Daoy (cell line): ENCODE data around the gene KIAA2012. TPM values are rescaled to one million over a fixed set of nuclear protein-coding genes. Genes with fewer than 3 reads are reported as not detected.

Experiments used
- DNase-seq: peaks from one replicate; pipeline ENCODE4 v3.0.0-alpha.2; 2015; ENCODE audit warnings: low read depth
- total RNA-seq: library from RNA; depleted of rRNA; stranded (reverse); fragments of >200 nt; shearing (Covaris generic); gene quantifications from 2 replicates; pipeline ENCODE4 v1.2.3, GENCODE V29; 2014

Gene KIAA2012
- total RNA-seq, 1 experiment from 2014 or later = not detected

- DNase-seq = peak; percentile 19
Observed at GRCh38 chr2:202084265-202084664, 11.2 kb downstream of the KIAA2012 start.

DNA sequence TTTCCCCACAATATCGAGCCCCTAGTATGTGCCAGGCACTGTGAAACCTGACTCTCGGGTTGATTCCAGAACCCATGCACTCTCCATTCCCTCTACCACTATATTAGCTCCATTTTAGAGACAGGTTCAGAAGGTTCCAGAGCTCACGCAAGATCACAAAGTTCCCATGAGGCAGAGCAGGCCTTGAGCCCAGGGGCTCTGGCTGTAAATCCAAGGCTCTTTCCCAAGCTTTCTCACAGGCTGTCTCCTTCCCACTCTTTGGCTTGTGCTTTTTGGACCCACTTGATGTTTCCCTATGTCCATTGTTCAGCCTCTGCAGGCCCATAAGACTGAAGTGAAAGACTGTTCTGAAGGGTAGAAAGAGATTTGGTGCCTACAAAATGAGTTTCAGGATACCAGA is 15.7 kb downstream of the KIAA2012 start:
- no peak for DNase-seq

GRCh38 chr2:202090530-202090929 is 17.5 kb downstream of the KIAA2012 start:
- DNase-seq = no peak

GRCh38 chr2:202091476-202091875 is 18.4 kb downstream of the KIAA2012 start:
- no peak for DNase-seq

- DNase-seq = peak; percentile 35
Observed at GRCh38 chr2:202094426-202094986, 21.5 kb downstream of the KIAA2012 start.

DNA sequence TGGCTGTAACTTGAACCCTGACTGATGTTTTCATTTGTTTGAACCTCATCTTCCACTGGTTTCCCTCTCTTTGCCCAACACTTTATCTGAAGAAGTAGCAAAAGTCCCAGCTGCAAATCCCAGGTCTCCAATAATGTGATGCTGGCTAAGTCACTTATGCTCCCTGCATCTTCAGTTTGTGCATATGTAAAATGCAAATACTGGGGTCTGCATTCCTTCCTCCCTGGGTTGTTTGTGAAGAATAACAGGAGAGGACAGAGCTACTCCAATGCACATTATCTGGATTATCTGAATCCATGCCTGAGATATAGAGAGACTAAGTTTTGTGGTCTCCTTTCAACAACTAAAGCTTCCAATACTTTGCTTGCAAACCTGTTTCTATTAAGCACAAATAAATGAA is 22.2 kb downstream of the KIAA2012 start:
- DNase-seq = no peak

GRCh38 chr2:202096736-202097135 is 23.7 kb downstream of the KIAA2012 start:
- no peak for DNase-seq

DNA sequence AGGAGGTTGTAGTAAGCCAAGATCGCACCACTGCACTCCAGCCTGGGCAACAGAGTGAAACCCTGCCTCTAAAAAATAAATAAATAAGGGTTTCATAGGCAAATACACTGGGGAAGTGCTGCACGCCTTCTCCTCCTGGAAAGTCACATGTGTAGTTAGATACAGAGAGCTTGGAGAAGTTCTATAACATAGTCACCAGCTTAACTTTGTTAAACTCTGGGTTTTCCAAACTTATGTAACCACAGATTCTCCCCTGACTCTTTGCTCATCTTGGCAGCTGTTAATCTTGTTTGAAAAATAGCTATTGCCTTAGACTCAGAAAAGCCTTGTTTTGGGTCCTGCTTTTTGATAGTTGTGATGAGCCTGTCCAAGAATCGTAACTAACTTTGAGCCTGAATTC is 25.2 kb downstream of the KIAA2012 start:
- no peak for DNase-seq

DNA sequence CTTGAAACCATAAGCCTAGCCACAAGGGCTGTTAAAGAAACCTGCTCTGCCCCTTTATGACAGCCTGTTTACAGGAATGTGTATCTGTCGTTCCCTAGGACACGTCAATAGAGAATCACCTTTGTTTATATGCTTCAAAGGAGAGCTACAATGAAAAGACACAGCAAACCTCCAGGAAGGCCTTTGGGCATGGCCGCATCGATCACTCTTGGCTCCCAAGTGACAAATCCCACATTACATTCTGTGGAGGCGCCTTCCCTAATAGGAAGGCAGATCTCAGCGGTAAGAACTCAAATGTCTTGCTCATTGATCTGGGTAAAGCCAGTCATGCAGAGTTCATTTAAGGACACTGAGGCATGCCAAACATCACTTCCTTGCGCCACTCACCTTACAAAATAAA is 26.5 kb downstream of the KIAA2012 start:
- DNase-seq = no peak

- no peak for DNase-seq
Observed at GRCh38 chr2:202100176-202100575, 27.1 kb downstream of the KIAA2012 start.

DNA sequence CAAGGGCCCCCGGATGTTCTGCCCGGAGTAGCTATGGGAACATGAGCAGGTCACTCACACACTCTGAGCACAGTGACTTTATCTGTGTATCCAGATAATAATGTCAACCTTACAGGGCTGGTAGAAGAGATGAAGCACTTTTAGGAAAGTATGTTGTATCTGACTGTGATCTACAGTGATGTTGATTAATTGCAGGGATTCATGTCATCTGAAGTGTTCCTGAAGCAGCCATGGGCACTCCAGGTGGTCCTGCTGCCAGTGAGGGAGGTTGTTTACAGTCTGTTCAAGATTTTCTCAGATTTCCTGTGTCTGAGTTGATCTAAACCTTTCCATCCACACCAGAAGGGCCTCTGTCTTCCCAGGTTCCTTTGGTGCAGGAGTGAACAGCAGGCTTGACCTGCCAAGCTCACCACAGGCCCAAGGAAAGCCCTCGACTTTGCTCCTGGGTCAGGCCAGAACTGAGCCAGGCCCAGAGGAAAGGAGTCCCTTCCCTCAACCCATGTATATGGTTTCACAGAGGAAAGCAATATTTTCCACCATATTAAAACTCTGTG is 28.0 kb downstream of the KIAA2012 start:
- DNase-seq = no peak

DNA sequence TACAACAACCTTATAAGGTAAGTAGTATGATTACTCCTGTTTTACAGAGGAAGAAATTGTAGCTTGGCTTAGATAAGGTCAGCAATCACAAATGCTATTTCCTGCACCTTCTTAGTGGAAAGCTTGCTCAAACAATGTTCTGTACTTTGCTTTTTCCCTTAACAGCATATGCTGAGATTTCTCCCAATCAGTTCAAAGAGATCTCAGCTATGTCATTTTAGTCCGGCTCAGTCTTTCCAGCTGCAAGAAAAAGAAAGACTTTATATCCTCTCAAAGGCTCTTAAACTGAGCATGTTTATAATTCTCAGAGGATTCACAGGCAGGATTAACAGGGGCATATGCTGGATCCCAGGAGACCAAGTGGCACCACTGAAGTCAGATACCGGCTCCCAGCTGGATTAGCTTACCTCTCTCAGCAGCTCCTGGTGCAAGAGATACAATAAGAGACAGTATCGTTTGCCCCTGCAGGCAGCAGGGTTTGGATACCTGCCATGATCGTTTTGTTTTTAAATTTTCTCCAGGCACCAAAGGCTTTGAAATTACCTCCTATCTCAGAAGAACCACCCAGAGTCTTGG is 29.5 kb downstream of the KIAA2012 start:
- no peak for DNase-seq

DNA sequence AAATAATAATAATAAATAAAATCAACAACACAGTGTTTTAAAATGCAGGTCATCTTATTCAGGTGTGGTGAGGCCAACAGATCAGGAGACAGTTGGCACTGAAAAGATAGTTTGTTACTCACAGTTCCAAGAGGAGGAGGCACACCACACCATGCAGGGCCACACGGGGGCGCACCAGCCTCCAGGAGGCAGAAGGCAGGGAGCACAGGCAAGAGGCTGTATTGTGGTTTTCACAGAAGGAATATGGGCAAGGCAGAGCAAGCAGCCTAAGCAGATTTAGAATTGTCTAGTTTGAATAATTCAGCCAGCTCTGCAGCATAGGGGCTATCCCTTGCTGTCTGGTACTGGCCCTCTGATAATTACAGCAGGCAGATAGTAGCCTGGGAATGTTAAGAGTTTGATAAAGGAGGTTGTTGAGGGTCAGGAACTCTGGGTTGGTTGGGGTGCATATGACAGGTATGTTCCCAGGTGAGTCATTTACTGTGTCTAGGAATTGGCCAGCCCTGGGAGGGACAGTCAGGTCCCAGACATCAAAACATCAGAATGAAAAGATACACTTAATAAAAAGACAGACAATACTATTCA is 31.3 kb downstream of the KIAA2012 start:
- peak; percentile 69 for DNase-seq

DNA sequence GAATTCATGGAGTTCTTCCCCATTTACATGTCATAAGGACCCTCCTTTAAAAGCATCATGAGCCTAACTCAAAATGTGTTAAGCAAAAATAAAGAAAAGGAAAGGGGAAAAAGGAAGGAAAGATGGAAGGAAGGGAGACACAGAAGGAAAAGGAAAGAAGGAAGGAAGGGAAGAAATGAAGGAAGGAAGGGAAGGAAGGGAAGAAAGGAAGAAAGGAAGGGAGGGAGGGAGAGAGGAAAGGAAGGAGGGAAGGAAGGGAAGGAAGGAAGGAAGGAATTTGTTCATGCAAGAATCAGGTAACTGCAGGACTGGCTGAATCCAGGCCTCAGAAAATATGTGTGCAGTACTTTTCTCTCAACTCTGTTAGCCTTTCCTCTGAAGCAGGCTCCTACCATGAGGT is 32.0 kb downstream of the KIAA2012 start:
- no peak for DNase-seq

DNA sequence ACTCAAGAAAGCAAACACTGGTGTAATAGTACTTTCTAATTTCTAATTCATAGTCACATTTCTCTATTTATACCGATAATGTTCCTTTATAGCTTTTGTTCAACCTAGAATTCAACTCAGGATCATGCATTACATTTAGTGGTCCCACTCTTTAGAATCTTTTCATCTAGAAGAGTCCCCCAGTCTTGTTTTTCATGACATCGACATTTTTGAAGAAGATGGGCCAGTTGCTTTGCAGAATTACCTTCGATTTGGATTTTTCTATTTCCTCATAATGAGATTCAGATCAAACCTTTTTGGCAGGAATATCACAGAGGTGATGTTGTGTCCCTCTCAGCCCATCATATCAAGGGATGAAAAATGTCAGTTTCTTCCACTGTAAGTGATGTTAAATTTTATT is 35.3 kb downstream of the KIAA2012 start:
- no peak for DNase-seq

DNA sequence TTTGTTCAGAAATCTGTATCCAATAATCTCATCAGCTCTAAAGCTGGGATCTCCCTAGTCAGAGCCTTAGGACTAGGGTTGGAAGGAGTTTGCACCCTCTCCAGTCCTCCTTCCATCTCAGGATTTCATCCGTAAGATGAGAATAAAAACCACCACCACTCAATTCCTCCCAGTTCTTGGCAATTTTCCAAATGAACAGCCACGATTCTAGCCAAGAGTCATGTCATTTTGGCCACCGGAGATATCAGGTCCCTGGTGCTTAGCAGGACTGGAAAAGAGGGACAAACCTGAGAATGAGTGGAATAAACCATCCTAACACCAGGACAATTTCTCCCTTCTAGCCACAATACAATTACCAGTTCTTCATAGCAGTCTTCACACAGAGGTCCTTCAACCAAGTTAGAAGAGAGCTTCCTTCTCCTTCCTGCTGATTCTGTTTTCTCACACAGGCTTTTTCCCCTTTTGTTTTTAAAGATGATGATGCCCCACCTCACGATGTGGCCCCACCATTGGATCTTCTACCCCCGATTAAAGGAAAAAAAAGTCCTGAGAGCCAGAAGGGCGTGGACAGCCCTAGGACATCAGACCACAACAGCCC is 36.2 kb downstream of the KIAA2012 start:
- no peak for DNase-seq

DNA sequence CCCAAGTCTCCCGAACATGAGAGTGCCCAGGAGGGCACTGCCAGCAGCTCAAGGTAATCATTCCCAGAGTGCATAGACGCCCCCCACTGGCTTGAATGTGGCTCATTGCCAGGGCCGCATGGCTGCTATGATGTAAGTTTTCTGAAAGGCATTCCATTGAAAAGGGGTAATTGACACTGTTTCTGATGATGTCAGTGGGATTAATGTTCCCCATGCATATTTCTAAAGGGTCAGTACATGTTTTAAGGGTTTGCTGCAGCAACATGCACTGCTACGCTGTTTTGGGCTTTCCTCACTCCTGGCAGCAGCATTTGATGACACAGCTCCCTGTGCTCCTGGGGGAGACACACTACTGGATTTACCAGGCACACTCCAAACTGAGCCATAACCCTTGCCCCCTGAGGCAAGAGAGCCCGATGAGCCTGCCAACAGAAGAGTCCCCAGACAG is 36.7 kb downstream of the KIAA2012 start:
- peak; percentile 34 for DNase-seq

DNA sequence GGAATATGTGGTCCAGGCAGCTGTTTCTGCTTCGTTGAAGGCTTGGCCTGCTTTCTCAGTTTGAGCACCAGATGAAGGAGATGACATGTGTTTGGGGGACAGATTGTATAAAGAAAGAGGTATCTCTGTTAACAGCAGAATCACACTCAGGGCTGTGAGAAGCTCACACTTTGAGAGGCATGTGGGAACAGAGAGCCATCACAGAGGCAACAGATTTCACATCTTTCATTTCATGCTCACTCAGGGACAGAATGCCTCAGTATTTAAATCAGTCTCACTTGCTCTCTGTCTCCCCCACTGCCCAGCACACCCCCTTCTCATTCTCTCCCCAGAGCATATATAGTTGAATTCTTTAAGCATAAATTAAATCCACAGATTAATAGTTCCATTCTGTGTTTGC is 37.4 kb downstream of the KIAA2012 start:
- DNase-seq = no peak

- no peak for DNase-seq
Observed at GRCh38 chr2:202112041-202112440, 39.0 kb downstream of the KIAA2012 start.

DNA sequence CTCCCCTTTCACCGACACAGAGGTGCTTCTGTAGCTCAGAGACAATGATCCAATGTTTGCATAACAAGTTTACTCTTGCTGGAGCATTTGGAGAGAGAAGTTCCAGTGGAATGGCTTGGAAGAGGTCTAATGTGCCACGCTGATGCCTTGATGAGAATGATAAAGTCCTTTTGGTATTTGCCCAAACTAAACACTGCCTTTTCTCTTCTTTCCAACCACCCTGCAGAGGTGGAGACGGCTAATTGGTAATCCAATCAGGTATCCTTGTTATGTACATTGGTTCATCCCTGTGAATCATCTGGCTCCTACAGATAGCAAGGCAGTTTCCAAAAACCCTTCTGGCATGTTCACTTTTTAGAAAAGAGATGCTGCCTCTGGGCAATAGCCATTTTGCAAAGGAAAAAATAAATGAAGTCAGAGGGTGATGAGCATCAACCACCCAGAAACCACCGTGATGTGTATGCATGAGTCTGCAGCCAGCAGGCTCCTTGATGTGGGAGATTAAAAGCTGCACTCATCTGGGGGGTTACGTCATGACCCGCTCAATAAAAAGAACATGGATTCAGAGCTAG is 40.6 kb downstream of the KIAA2012 start:
- DNase-seq = peak; percentile 69

DNA sequence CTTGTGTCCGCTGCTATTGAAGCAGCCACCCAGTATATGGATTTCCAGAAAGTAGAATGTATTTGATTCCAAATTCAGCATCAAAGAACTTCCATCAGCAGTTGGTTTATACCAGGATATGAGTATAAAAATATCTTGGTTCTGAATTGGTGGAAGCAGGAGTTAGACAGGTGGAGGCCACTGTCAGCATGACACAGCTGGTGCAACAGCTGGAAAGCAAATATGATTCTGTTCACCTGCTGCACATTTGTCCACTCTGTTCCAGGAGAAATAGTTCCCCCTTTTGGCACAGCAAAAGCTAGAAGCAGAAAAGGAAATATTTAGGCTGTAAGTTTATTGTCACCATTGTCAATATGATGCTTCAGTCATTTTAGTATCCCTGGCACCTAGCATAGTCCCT is 41.2 kb downstream of the KIAA2012 start:
- DNase-seq = no peak

GRCh38 chr2:202114795-202115194 is 41.7 kb downstream of the KIAA2012 start:
- DNase-seq = no peak
